GM21825 (cell line): ENCODE results near the gene AUP1.
A peak's percentile ranks its signal among the peaks of the same experiment; 100 is the strongest.
"Not testable (repeated sequence)": the region's sequence is repeated elsewhere in the genome, so short reads cannot be mapped to it uniquely, and the experiment has no call there.

ENCODE experiments used
- ATAC-seq: cut with Tn5 transposase; IDR thresholded peaks from one replicate; pipeline ENCODE4 v1.9.1; 2021; ENCODE audit warnings: mild to moderate bottlenecking, moderate library complexity; ENCODE audit not compliant: unreplicated experiment

AUP1 gene, protein sequence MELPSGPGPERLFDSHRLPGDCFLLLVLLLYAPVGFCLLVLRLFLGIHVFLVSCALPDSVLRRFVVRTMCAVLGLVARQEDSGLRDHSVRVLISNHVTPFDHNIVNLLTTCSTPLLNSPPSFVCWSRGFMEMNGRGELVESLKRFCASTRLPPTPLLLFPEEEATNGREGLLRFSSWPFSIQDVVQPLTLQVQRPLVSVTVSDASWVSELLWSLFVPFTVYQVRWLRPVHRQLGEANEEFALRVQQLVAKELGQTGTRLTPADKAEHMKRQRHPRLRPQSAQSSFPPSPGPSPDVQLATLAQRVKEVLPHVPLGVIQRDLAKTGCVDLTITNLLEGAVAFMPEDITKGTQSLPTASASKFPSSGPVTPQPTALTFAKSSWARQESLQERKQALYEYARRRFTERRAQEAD

DNA sequence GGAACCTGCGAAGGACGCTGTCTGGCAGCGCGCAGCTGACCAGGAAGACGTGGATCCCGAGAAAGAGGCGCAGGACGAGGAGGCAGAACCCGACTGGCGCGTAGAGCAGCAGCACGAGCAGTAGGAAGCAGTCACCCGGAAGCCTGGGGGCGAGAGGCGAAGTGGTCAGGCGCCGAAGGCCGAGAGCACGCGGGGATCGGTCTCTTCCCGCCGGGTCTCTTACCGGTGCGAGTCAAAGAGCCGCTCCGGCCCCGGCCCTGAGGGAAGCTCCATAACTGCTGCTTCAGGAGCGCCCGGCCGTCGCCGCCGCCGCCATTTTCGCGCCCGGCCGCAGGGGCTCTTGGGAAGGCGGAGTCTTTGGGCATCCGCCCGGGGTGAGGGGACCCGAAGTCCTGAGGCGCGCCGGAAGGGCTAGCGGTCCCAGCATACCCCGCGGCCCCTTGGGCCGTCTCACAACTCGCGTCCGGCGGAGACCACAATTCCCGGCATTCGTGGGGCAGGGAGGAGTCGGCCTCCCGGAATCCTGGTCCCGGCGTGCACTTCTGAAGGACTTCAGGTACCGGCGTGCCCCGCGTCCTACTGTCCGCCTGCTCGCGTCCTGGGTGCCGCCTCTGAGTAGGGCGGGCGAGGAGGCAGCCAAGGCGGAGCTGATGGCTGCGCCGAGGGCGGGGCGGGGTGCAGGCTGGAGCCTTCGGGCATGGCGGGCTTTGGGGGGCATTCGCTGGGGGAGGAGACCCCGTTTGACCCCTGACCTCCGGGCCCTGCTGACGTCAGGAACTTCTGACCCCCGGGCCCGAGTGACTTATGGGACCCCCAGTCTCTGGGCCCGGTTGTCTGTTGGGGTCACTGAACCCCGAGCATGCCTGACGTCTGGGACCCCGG is at the start of gene AUP1, which contains the start of gene HTRA2:
Gene AUP1, minus strand, starts transcription at position 350 of the 882 bp plus-strand sequence. Its CDS starts 77 bp downstream, at position 273.
Gene HTRA2, plus strand, starts transcription at position 577 of the 882 bp plus-strand sequence. Its CDS starts 74 bp downstream, at position 651.
- peak; percentile 76 for ATAC-seq

DNA sequence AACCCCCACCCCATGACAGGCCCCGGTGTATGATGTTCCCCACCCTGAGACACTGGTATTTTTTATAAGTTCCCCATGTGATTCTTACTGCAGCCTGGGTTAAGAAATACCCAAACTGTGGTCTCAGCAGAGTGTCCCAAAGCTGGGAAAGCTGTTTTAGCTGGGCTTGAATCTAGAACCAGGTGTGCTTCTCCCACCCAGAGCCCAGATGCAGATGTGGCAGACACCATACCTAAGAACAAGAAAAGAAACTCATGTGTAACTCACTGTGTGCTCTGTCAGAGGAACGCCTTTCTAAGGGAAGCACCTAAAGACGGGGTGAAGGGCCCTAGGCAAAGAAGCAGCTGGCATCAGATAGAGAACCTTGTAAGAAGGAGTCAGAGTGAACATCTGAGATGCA is 48.9 kb upstream of the AUP1 start:
- ATAC-seq, result no peak

DNA sequence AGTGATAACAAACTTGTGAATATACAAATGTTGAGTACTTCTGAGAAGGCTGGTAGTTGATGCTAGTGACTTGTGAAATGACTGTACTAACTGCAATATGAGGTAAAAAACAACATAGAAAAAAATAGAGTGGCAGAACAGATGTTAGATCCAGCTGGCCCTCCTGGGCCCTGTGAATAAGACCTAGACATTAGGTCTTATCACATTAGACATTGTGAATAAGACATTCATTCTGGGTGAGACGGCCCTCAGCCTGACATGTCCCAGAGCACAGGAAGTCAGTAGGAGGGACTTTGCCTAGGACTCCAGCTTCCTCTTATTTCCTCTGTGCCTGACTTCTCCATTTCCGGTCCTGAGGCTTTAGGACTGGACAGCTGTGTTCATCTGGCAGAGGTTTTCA is 47.9 kb upstream of the AUP1 start:
- peak; percentile 38 for ATAC-seq

GRCh38 chr2:74576863-74577229 is 47.3 kb upstream of the AUP1 start:
- peak; percentile 26 for ATAC-seq

- no peak for ATAC-seq
These were observed 46.8 kb upstream of the AUP1 start for GRCh38 chr2:74576211-74576862.

GRCh38 chr2:74575320-74575719 is 45.8 kb upstream of the AUP1 start:
- no peak for ATAC-seq

GRCh38 chr2:74573747-74574562 is 44.4 kb upstream of the AUP1 start:
- ATAC-seq, result peak; percentile 38

GRCh38 chr2:74572178-74572925 is 42.8 kb upstream of the AUP1 start:
- no peak for ATAC-seq

DNA sequence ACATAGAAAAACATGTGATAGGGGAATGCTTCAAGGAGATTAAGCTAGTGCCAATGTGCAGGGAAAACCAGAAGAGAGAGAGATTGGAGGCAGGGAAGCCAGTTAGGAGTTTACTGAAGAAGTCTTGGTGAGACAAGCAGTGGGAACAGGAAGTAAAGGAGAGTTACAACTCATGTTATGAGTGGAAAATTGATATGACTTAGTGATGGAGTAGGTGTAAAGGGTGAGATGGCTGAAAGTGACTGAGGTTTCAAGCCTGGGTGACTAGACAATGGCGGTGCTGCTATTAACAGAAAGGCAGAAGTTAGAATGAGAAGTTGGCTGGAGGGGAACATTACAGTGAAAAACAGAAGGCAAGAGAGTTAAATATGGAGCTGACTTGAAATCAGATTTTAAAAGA is 41.6 kb upstream of the AUP1 start:
- ATAC-seq, result peak; percentile 59

DNA sequence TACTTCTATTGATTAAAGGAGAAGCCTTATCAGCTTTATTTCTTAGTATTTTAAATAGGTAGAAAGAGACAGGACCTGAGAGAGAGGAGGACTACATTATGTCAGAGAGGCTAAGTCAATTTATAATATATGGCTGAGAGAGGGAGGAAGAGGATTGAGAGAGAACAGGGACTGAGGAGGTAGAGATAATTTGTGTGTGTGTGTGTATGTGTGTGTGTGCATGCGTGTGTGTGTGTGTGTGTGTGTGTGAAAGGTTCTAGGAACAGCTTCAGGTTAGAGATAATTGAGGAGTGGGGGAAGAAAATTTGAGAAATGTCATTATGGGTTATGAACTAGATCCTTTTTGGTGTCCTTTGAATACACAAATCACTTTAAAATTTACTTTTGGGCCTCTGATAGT is 40.2 kb upstream of the AUP1 start:
- no peak for ATAC-seq

GRCh38 chr2:74567881-74568280 is 38.4 kb upstream of the AUP1 start:
- no peak for ATAC-seq

DNA sequence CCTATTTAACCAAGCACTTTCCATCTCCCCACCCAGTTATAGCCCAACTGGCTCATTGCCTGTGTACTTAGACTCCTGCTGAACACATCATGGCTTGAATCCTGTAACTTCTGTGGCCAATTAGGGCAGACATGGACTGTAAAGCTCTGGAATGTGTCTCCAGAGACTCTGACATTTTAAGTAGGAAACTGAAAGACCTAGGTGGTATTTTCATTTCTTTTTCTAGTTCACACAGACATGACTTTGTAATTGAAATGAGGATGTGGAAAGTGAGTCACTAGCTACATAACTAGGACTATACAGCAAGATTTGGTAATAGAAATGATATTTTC is 37.2 kb upstream of the AUP1 start:
- no peak for ATAC-seq

- ATAC-seq, result no peak
These were observed 36.7 kb upstream of the AUP1 start for GRCh38 chr2:74566076-74566753.

DNA sequence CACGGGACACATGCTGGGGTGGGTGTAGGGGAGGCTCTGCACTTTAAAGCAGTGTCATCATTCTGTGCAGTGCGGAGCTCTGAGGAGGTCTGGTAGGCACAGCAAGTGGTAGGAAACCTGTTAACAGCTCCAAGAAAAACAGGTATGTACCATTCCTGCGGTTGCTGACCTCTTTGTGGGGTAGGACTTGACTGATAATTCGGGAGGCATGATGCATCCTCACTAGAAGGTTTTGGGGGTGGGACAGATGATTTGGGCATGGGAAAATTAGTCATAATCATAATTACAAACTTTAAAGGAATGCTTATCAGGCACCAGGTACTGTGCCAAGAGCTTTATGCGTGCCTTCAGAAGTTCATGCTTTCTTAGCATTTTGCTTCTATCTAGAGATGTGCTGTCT is 34.7 kb upstream of the AUP1 start:
- no peak for ATAC-seq

- no peak for ATAC-seq
These were observed 32.7 kb upstream of the AUP1 start for GRCh38 chr2:74562126-74562775.

DNA sequence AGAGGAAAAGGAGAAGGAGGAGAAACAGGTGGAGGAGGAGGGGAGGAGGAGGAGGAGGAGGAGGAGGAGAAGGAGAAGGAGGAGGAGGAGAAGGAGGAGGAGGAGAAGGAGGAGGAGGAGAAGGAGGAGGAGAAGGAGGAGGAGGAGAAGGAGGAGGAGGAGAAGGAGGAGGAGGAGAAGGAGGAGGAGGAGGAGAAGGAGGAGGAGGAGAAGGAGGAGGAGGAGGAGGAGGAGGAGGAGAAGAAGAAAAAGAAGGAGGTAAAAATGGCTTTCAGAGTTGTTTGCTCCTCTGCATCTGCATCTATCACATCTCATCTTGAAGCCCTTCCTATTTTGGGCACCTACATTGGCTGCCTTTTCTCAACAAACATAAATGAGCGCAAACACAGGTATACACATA is 31.5 kb upstream of the AUP1 start:
- ATAC-seq, result not testable (repeated sequence)

- no peak for ATAC-seq
These were observed 31.1 kb upstream of the AUP1 start for GRCh38 chr2:74560591-74560990.

GRCh38 chr2:74559912-74560311 is 30.4 kb upstream of the AUP1 start:
- ATAC-seq, result no peak
